ENCODE results near the gene DCDC2C.

DCDC2C gene

DNA sequence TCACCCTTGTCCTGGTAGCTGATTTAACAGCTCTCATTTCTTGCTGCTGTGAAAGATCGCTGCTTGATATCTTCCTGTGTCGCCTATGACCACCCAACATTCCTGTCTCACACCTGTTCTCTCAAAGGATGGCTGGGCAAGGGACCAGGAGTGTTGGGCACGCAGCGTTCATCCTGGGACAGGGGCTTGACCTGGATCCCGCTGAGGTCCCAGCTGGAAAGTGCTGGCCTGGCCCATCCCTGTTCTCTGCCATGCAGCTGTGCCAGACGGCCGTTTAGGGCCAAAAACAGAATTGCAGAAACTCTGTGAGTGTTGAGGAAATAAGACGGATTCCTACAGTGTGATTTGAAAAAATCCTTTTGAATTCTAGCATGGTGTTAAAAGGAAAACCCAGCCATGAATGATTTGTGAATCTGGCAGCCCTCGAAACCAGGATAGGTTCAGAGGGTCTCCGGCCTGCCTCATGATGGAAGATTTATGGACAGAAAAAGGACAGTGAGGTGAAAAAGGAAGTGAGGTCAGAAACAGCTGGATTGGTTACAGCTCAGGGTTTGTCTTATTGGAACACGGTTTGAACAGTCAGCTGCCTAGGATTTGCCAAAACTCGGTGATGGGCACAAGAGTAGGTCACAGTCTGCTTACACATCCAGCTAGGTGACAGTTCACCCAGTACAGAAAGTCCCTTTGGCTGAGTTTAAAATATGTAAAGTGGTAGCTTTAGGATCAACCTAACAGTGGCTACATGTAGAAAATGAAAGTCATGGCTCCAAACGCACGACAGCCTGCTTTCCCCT, 164.8 kb downstream of the DCDC2C start:
- DNase-seq (ENCODE audit: low read depth): no peak
- TF ChIP-seq, protein P1, sequence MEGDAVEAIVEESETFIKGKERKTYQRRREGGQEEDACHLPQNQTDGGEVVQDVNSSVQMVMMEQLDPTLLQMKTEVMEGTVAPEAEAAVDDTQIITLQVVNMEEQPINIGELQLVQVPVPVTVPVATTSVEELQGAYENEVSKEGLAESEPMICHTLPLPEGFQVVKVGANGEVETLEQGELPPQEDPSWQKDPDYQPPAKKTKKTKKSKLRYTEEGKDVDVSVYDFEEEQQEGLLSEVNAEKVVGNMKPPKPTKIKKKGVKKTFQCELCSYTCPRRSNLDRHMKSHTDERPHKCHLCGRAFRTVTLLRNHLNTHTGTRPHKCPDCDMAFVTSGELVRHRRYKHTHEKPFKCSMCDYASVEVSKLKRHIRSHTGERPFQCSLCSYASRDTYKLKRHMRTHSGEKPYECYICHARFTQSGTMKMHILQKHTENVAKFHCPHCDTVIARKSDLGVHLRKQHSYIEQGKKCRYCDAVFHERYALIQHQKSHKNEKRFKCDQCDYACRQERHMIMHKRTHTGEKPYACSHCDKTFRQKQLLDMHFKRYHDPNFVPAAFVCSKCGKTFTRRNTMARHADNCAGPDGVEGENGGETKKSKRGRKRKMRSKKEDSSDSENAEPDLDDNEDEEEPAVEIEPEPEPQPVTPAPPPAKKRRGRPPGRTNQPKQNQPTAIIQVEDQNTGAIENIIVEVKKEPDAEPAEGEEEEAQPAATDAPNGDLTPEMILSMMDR (conservative IDR thresholded peaks at IDR 0.05; ENCODE audit: low read length): no peak
- no peak overlapping the region for H3K4me3 ChIP-seq (ENCODE audit: low read length)

DNA sequence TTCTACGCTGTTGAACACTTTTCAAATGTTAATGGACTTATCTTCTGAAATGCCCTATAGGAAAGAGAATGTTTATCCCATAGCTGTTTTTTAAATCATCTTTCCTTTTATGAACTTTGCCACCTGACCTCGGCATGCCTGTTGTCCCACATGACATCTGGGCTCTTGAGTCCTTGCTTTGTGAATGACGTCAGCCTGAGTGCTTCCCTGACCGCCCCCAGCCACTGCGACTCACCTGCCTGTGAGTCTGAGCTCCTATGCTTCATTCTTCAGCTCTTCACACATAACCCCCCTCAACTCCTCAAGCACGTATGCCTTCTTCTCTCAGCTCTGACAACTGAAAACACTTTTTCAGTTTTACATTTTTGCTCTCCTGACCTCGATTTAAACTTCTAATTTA, 166.8 kb downstream of the DCDC2C start:
- no peak for DNase-seq (ENCODE audit: low read depth)
- TF ChIP-seq, protein P1 (conservative IDR thresholded peaks at IDR 0.05; ENCODE audit: low read length): no peak
- H3K4me3 ChIP-seq (ENCODE audit: low read length): no peak overlapping the region

DNA sequence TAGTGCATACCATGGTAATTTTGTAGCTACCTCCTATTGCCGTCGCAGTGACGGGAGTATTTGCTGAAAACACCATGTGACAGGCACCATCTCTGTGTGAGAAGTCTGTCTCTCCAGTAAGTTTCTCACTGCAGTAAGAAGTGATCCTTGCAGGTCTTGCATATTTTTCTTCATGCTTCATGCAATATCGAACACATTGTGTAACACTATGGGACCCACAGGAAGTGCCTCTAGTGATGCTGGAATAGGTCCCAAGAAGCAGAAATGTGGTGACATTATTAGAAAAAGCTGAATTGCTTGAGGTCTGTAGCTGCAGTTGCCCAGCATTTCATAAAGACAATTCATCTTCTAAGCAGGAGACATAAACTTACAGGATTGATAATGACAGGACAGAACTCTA, 167.6 kb downstream of the DCDC2C start:
- TF ChIP-seq, protein P1 (conservative IDR thresholded peaks at IDR 0.05; ENCODE audit: low read length): no peak

DNA sequence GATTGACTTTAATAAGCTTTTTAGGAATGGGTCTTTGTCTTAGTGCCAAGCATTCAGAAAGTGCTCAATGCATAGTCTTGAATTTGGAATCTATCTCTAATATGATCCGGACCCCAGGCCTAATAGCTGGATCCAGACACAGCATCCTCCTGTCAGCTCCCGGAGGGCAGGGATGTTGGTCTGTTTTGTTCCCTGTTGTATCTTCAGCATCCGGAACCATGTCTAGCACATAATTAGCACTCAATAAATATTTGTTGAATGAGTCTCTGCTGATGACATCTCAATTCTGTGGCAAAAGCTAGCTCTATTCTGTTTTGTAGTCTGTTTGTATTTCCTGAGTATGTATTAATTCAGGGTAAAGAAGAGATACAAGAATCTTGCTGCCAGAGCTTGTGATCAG, 169.1 kb downstream of the DCDC2C start:
- no peak overlapping the region for H3K4me3 ChIP-seq (ENCODE audit: low read length)
- TF ChIP-seq, protein P1 (conservative IDR thresholded peaks at IDR 0.05; ENCODE audit: low read length): no peak
- DNase-seq (ENCODE audit: low read depth): no peak

More for the DNA sequence above, 167.6 kb downstream of the DCDC2C start:
- no peak overlapping the region for H3K4me3 ChIP-seq (ENCODE audit: low read length)
- no peak for DNase-seq (ENCODE audit: low read depth)

DNA sequence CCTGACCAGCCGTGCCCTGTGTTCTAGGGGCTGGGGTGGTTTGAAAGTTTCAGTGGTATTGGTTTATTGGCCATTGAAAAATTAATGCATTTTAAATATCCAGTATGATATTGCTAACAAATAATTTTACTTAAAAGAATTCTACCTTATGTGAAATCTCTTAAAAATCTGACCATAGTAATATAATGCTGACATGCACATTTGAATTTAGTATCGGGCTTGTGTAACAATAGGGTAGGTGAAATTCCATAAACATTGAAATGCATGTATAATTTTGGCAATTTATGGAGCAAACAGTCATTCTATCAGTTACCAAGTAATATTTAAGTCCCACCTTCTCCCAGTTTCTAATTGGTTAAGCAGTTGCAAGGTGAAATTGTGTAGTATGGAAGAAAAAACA, 170.5 kb downstream of the DCDC2C start:
- TF ChIP-seq, protein P1 (conservative IDR thresholded peaks at IDR 0.05; ENCODE audit: low read length): no peak
- H3K4me3 ChIP-seq (ENCODE audit: low read length): no peak overlapping the region
- DNase-seq (ENCODE audit: low read depth): no peak

DNA sequence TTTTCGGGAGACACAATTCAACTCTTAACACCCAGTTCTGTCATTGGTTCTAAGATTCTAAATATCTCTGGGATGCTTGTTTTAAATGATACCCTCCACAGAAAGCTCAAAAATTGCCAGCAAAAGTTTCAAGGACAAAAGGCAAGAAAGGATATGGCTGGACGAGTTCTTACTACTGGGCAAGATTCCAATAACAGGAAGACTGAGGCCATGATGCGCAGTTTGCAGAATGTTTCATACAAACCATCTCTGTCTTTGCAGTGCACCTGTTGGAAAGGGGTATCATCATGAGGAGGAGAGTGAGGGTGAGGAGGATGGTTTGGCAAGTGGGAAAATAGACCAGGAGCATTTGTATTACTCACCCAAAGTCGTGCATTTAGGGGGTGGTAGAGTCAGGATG, 172.8 kb downstream of the DCDC2C start:
- TF ChIP-seq, protein P1 (conservative IDR thresholded peaks at IDR 0.05; ENCODE audit: low read length): no peak
- no peak for DNase-seq (ENCODE audit: low read depth)
- no peak overlapping the region for H3K4me3 ChIP-seq (ENCODE audit: low read length)

DNA sequence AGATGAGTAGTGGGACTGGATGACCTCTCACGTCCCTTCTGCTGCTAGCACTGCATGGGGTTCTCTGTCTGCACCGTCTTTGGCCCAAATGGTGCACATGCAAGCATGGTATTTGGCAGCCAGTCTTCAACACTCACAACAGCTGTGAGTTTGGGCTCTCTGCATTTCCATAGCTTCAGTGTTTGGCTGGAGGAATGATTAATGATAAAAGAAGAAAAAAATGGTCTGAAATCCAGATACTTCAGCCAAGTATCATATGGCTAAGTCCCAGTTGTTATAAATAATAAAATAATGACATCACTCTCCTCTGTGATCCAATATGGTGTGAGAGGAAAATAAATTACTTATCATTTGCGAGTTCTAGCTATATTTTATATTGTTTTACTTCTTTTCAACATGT, 173.3 kb downstream of the DCDC2C start:
- H3K4me3 ChIP-seq (ENCODE audit: low read length): no peak overlapping the region
- DNase-seq (ENCODE audit: low read depth): no peak
- TF ChIP-seq, protein P1 (conservative IDR thresholded peaks at IDR 0.05; ENCODE audit: low read length): no peak

Measured in AG10803 (cell line).